Measurements from ENCODE around the gene IDS.

The IDS gene

DNA sequence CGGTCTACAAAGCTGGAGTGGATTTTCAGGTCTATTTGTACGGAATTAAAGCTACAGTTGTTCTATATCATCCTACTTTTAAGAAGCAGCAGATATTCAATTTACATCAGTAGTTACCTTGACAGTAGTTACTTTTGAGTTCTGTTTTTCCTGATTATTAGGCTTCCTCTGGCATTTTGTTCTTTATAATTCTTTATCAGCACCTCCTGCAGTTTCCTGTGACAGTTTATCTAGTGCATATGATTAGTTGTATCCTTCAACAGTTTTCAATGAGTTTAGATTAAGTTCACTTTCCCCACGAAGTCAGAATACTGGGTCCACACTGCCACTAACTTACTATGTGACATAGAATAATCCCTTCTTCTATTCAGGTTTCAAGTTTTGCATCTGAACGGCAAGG lies 71.7 kb downstream of the IDS start:
- TF ChIP-seq BACH2 (CRISPR knock-in tag; IDR thresholded peaks at IDR 0.05; ENCODE audit: borderline replicate concordance) (no peak), ZNF70 (CRISPR knock-in tag; IDR thresholded peaks at IDR 0.05) (no peak), ESRRG (CRISPR knock-in tag; IDR thresholded peaks at IDR 0.05) (no peak), GLIS3 (CRISPR knock-in tag; IDR thresholded peaks at IDR 0.05) (no peak), CSDC2 (CRISPR knock-in tag; IDR thresholded peaks at IDR 0.05) (no peak), ZC3H10 (CRISPR knock-in tag; IDR thresholded peaks at IDR 0.05) (no peak), SNAI2 (CRISPR knock-in tag; IDR thresholded peaks at IDR 0.05) (no peak), ZFP3 (CRISPR knock-in tag; IDR thresholded peaks at IDR 0.05) (no peak), TOX (CRISPR knock-in tag; IDR thresholded peaks at IDR 0.05; ENCODE audit: borderline replicate concordance) (no peak), RARB (CRISPR knock-in tag; IDR thresholded peaks at IDR 0.05) (no peak), TCF4 (CRISPR knock-in tag; IDR thresholded peaks at IDR 0.05; ENCODE audit: borderline replicate concordance) (no peak), ISL1 (CRISPR knock-in tag; IDR thresholded peaks at IDR 0.05) (no peak), ZNF565 (CRISPR knock-in tag; conservative IDR thresholded peaks at IDR 0.05; ENCODE audit: low read depth) (no peak), ZFP30 (CRISPR knock-in tag; IDR thresholded peaks at IDR 0.05) (no peak), OSR1 (CRISPR knock-in tag; IDR thresholded peaks at IDR 0.05) (no peak), ZNF8 (CRISPR knock-in tag; IDR thresholded peaks at IDR 0.05) (no peak)
- TF ChIP-seq, protein P1, sequence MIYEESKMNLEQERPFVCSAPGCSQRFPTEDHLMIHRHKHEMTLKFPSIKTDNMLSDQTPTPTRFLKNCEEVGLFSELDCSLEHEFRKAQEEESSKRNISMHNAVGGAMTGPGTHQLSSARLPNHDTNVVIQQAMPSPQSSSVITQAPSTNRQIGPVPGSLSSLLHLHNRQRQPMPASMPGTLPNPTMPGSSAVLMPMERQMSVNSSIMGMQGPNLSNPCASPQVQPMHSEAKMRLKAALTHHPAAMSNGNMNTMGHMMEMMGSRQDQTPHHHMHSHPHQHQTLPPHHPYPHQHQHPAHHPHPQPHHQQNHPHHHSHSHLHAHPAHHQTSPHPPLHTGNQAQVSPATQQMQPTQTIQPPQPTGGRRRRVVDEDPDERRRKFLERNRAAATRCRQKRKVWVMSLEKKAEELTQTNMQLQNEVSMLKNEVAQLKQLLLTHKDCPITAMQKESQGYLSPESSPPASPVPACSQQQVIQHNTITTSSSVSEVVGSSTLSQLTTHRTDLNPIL (CRISPR knock-in tag; IDR thresholded peaks at IDR 0.05; ENCODE audit: low read depth): no peak
- TF ChIP-seq, protein P2, sequence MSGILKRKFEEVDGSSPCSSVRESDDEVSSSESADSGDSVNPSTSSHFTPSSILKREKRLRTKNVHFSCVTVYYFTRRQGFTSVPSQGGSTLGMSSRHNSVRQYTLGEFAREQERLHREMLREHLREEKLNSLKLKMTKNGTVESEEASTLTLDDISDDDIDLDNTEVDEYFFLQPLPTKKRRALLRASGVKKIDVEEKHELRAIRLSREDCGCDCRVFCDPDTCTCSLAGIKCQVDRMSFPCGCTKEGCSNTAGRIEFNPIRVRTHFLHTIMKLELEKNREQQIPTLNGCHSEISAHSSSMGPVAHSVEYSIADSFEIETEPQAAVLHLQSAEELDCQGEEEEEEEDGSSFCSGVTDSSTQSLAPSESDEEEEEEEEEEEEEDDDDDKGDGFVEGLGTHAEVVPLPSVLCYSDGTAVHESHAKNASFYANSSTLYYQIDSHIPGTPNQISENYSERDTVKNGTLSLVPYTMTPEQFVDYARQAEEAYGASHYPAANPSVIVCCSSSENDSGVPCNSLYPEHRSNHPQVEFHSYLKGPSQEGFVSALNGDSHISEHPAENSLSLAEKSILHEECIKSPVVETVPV (CRISPR knock-in tag; IDR thresholded peaks at IDR 0.05): no peak
- no peak for ATAC-seq

DNA sequence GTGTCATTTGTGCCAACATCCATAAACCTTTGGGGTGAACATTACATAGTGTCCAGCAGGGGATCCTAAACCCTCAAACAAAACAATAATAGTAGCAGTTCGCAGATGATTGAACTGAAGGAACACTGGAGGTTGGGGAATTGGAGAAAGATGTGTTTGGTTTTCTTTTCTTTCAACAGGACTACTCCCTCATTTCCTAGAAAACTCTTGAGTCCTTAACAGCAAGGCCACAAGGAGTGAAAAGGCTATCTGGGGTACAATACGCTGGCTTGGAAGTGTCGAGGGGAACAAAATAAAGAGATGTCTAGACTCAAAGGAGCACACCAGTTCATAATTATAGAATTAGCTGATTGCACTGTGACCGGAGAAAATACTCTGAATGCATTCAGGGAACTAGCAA lies 72.1 kb downstream of the IDS start:
- no peak for ATAC-seq
- no peak for TF ChIP-seq GLIS3 (CRISPR knock-in tag; IDR thresholded peaks at IDR 0.05)
- no peak for TF ChIP-seq BACH2 (CRISPR knock-in tag; IDR thresholded peaks at IDR 0.05; ENCODE audit: borderline replicate concordance)
- no peak for TF ChIP-seq ZNF8 (CRISPR knock-in tag; IDR thresholded peaks at IDR 0.05)
- TF ChIP-seq ESRRG (CRISPR knock-in tag; IDR thresholded peaks at IDR 0.05): no peak
